Large intestine (tissue), 3 donors: ENCODE data around the gene FHOD3. TPM values are rescaled to one million over a fixed set of nuclear protein-coding genes. Genes with fewer than 3 reads are reported as not detected.

ENCODE experiments used
- DNase-seq, 2 donors: peaks; one replicate each; pipeline versions ENCODE4 v3.0.0 to v3.0.0-alpha.2; 2013
- H3K27ac ChIP-seq: one replicate; pipeline ENCODE4 v1.5.1; 2013; ENCODE audit warnings: low read length
- H3K27me3 ChIP-seq: 2 replicates; pipeline ENCODE4 v1.6.1; 2013; ENCODE audit warnings: low read length; ENCODE audit not compliant: control insufficient read depth, insufficient read depth
- H3K36me3 ChIP-seq: 2 replicates; pipeline ENCODE4 v1.6.1; 2013; ENCODE audit warnings: low read length; ENCODE audit not compliant: control insufficient read depth, insufficient read depth
- H3K4me1 ChIP-seq: one replicate; pipeline ENCODE4 v1.6.1; 2013; ENCODE audit warnings: low read length; ENCODE audit not compliant: control insufficient read depth, insufficient read depth
- H3K4me3 ChIP-seq: one replicate; pipeline ENCODE4 v1.5.1; 2013; ENCODE audit warnings: low read length
- H3K9me3 ChIP-seq: one replicate; pipeline ENCODE4 v1.6.1; 2013; ENCODE audit warnings: mild to moderate bottlenecking, low read depth, low read length, moderate library complexity; ENCODE audit not compliant: control insufficient read depth
- WGBS: methylation state at CpG from one replicate; pipeline ENCODE4 v1.1.5; 2013; ENCODE audit warnings: low lambda C conversion rate; ENCODE audit not compliant: insufficient coverage; 5-methylcytosine and 5-hydroxymethylcytosine counted together
- polyA plus RNA-seq: library from polyadenylated mRNA; unstranded; fragments of 120-200 nt; gene quantifications from one replicate; pipeline ENCODE4 v1.2.1, GENCODE V29; 2013

Gene FHOD3
- polyA plus RNA-seq, 1 donor: 10.5 TPM

- H3K27me3 ChIP-seq: peaks cover 6% of the 10 kb centered on the region
- no peak overlapping the region for H3K27ac ChIP-seq
- no peak for DNase-seq
- no peaks in the 10 kb centered on the region for H3K4me1 ChIP-seq
- no peak overlapping the region for H3K4me3 ChIP-seq
- H3K36me3 ChIP-seq: no peaks in the 10 kb centered on the region
- H3K9me3 ChIP-seq: no peaks in the 10 kb centered on the region
- WGBS: no CpG with 5 or more reads among the region's 5 CpGs
These were observed 214.4 kb downstream of the FHOD3 start for GRCh38 chr18:36511791-36512352.

- Histone ChIP-seq H3K9me3 (no peaks in the 10 kb centered on the region), H3K36me3 (no peaks in the 10 kb centered on the region), H3K4me3 (no peak overlapping the region), H3K27ac (no peak overlapping the region), H3K27me3 (peaks cover 6% of the 10 kb centered on the region), H3K4me1 (no peaks in the 10 kb centered on the region)
- no peak for DNase-seq
- 40% methylated on average over 1 of the region's 5 CpGs for WGBS
These were observed 216.0 kb downstream of the FHOD3 start for GRCh38 chr18:36513556-36513955.

GRCh38 chr18:36514778-36515177, 217.3 kb downstream of the FHOD3 start:
- Histone ChIP-seq H3K36me3 (no peaks in the 10 kb centered on the region), H3K27ac (no peak overlapping the region), H3K4me1 (no peaks in the 10 kb centered on the region), H3K4me3 (no peak overlapping the region), H3K9me3 (no peaks in the 10 kb centered on the region), H3K27me3 (peaks cover 6% of the 10 kb centered on the region)
- 100% methylated on average over 1 of the region's 6 CpGs for WGBS
- no peak for DNase-seq

- Histone ChIP-seq H3K27me3 (peaks cover 3% of the 10 kb centered on the region), H3K27ac (no peak overlapping the region), H3K4me3 (no peak overlapping the region), H3K9me3 (no peaks in the 10 kb centered on the region), H3K36me3 (no peaks in the 10 kb centered on the region), H3K4me1 (no peaks in the 10 kb centered on the region)
- WGBS: 68% methylated on average over 3 of the region's 8 CpGs
- DNase-seq: no peak
These were observed 218.7 kb downstream of the FHOD3 start for GRCh38 chr18:36516258-36516657.

GRCh38 chr18:36516726-36517125, 219.2 kb downstream of the FHOD3 start:
- no CpG with 5 or more reads among the region's 2 CpGs for WGBS
- no peak overlapping the region for H3K27ac ChIP-seq
- H3K4me3 ChIP-seq: no peak overlapping the region
- H3K27me3 ChIP-seq: peaks cover 3% of the 10 kb centered on the region
- no peaks in the 10 kb centered on the region for H3K9me3 ChIP-seq
- DNase-seq: no peak
- H3K4me1 ChIP-seq: no peaks in the 10 kb centered on the region
- H3K36me3 ChIP-seq: no peaks in the 10 kb centered on the region

- H3K27me3 ChIP-seq: peaks cover 4% of the 10 kb centered on the region
- no CpG with 5 or more reads among the region's 3 CpGs for WGBS
- no peaks in the 10 kb centered on the region for H3K9me3 ChIP-seq
- no peaks in the 10 kb centered on the region for H3K4me1 ChIP-seq
- no peaks in the 10 kb centered on the region for H3K36me3 ChIP-seq
- no peak overlapping the region for H3K27ac ChIP-seq
- no peak for DNase-seq
- H3K4me3 ChIP-seq: no peak overlapping the region
These were observed 221.3 kb downstream of the FHOD3 start for GRCh38 chr18:36518839-36519238.

- DNase-seq: no peak
- H3K9me3 ChIP-seq: no peaks in the 10 kb centered on the region
- WGBS: no CpG with 5 or more reads among the region's 3 CpGs
These were observed 221.8 kb downstream of the FHOD3 start for GRCh38 chr18:36519358-36519757.

GRCh38 chr18:36522509-36522908, 225.0 kb downstream of the FHOD3 start:
- no peaks in the 10 kb centered on the region for H3K36me3 ChIP-seq
- no peaks in the 10 kb centered on the region for H3K4me1 ChIP-seq
- peaks cover 4% of the 10 kb centered on the region for H3K27me3 ChIP-seq
- H3K4me3 ChIP-seq: no peak overlapping the region
- no peaks in the 10 kb centered on the region for H3K9me3 ChIP-seq
- no CpG with 5 or more reads among the region's 1 CpG for WGBS
- no peak for DNase-seq
- no peak overlapping the region for H3K27ac ChIP-seq

More at GRCh38 chr18:36519358-36519757, 221.8 kb downstream of the FHOD3 start:
- Histone ChIP-seq H3K36me3 (no peaks in the 10 kb centered on the region), H3K27me3 (peaks cover 4% of the 10 kb centered on the region), H3K4me3 (no peak overlapping the region), H3K27ac (no peak overlapping the region), H3K4me1 (no peaks in the 10 kb centered on the region)

- Histone ChIP-seq H3K9me3 (no peaks in the 10 kb centered on the region), H3K27me3 (peaks cover 4% of the 10 kb centered on the region), H3K27ac (no peak overlapping the region), H3K4me1 (peaks cover 6% of the 10 kb centered on the region), H3K36me3 (no peaks in the 10 kb centered on the region), H3K4me3 (no peak overlapping the region)
- WGBS: no CpG with 5 or more reads among the region's 3 CpGs
- DNase-seq: no peak
These were observed 228.4 kb downstream of the FHOD3 start for GRCh38 chr18:36525913-36526312.

- Histone ChIP-seq H3K27me3 (peaks cover 2% of the 10 kb centered on the region), H3K36me3 (no peaks in the 10 kb centered on the region), H3K4me1 (peaks cover 6% of the 10 kb centered on the region), H3K4me3 (no peak overlapping the region), H3K9me3 (no peaks in the 10 kb centered on the region), H3K27ac (no peak overlapping the region)
- no CpG with 5 or more reads among the region's 4 CpGs for WGBS
- no peak for DNase-seq
These were observed 229.1 kb downstream of the FHOD3 start for GRCh38 chr18:36526611-36527010.

- H3K4me3 ChIP-seq: no peak overlapping the region
- WGBS: no CpG with 5 or more reads among the region's 6 CpGs
- no peak for DNase-seq
- no peak overlapping the region for H3K27ac ChIP-seq
- no peaks in the 10 kb centered on the region for H3K27me3 ChIP-seq
- no peaks in the 10 kb centered on the region for H3K9me3 ChIP-seq
- peaks cover 6% of the 10 kb centered on the region for H3K4me1 ChIP-seq
- no peaks in the 10 kb centered on the region for H3K36me3 ChIP-seq
These were observed 229.5 kb downstream of the FHOD3 start for GRCh38 chr18:36527051-36527450.
